ENCODE results near the gene ACVR2A.

The ACVR2A gene

DNA sequence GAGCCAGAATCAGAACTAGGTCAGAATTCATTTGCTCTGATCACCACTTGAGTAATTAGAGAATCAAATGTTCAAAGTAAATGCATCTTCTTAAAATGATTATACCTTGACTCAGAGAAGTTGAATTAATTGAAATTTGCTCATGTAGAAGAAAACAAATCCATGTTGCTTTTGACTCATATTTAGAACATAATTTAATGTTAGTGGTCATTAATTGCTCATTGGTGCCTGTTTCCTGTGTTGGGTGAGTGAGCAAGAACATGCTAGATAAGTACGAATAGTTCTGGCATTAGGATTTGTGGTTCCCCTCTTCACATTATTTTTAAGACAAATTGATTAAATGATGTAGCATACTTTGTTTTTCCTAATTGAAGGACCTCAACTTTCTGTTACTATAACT lies 19.0 kb downstream of the ACVR2A start:
- Histone ChIP-seq H3K9ac (ENCODE audit: low read length) (no peak overlapping the region), H2AFZ (ENCODE audit: low read depth, low read length) (no peak overlapping the region), H3K4me1 (ENCODE audit: low read length) (peaks cover 10% of the 10 kb centered on the region), H3K36me3 (replicated peaks; ENCODE audit: low read depth, low read length) (no peaks in the 10 kb centered on the region), H4K20me1 (ENCODE audit: insufficient read depth, low read length) (no peaks in the 10 kb centered on the region), H3K4me3 (ENCODE audit: low read length) (no peak overlapping the region), H3K79me2 (ENCODE audit: low read length) (no peaks in the 10 kb centered on the region), H3K27ac (ENCODE audit: low read length) (no peak overlapping the region), H3K4me2 (ENCODE audit: low read length) (no peak overlapping the region), H3K9me3 (ENCODE audit: insufficient read depth, low read length) (no peaks in the 10 kb centered on the region), H3K27me3 (ENCODE audit: low read depth, low read length) (no peaks in the 10 kb centered on the region)
- TF ChIP-seq CTCF (IDR thresholded peaks at IDR 0.05; ENCODE audit: low read depth, low read length), result no peak
- TF ChIP-seq EZH2phosphoT487 (IDR thresholded peaks at IDR 0.05; ENCODE audit: low read depth), result no peak

GRCh38 chr2:147865560-147865959 lies 20.7 kb downstream of the ACVR2A start:
- H3K27ac ChIP-seq (ENCODE audit: low read length), result no peak overlapping the region
- TF ChIP-seq EZH2phosphoT487 (IDR thresholded peaks at IDR 0.05; ENCODE audit: low read depth), result no peak
- TF ChIP-seq CTCF (IDR thresholded peaks at IDR 0.05; ENCODE audit: low read depth, low read length), result no peak
- H3K4me2 ChIP-seq (ENCODE audit: low read length), result no peak overlapping the region
- no peak overlapping the region for H3K9ac ChIP-seq (ENCODE audit: low read length)
- no peaks in the 10 kb centered on the region for H3K9me3 ChIP-seq (ENCODE audit: insufficient read depth, low read length)
- H3K79me2 ChIP-seq (ENCODE audit: low read length), result no peaks in the 10 kb centered on the region
- no peaks in the 10 kb centered on the region for H4K20me1 ChIP-seq (ENCODE audit: insufficient read depth, low read length)
- H2AFZ ChIP-seq (ENCODE audit: low read depth, low read length), result no peak overlapping the region
- no peaks in the 10 kb centered on the region for H3K27me3 ChIP-seq (ENCODE audit: low read depth, low read length)
- H3K4me1 ChIP-seq (ENCODE audit: low read length), result peaks cover 10% of the 10 kb centered on the region
- H3K36me3 ChIP-seq (replicated peaks; ENCODE audit: low read depth, low read length), result no peaks in the 10 kb centered on the region
- H3K4me3 ChIP-seq (ENCODE audit: low read length), result no peak overlapping the region

- Histone ChIP-seq H3K79me2 (ENCODE audit: low read length) (no peaks in the 10 kb centered on the region), H3K4me1 (ENCODE audit: low read length) (peaks cover 10% of the 10 kb centered on the region)
Observed at GRCh38 chr2:147867050-147867449, 22.2 kb downstream of the ACVR2A start.

DNA sequence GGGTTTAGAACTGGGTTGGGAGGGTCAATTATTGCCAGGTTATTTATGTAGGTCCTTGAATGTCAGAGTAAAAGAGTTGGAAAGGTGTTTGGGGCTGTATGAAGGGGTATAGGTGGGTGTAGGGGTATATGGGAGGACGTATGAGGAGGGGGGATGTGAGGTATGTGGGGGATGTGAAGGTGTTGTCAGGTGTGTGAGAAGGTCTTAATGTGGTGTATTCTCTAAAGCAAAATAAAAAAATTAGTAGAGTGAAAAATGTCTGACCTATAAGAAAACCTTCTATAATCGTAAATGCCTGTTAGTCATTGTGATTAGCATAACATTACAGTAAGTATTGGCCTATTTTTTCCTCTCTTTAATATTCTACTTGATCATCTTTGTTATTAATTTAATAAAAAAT lies 25.1 kb downstream of the ACVR2A start:
- Histone ChIP-seq H3K4me1 (ENCODE audit: low read length) (peaks cover 10% of the 10 kb centered on the region), H3K79me2 (ENCODE audit: low read length) (no peaks in the 10 kb centered on the region), H2AFZ (ENCODE audit: low read depth, low read length) (no peak overlapping the region), H3K27ac (ENCODE audit: low read length) (no peak overlapping the region), H3K9ac (ENCODE audit: low read length) (no peak overlapping the region), H3K9me3 (ENCODE audit: insufficient read depth, low read length) (no peaks in the 10 kb centered on the region), H3K36me3 (replicated peaks; ENCODE audit: low read depth, low read length) (no peaks in the 10 kb centered on the region), H3K27me3 (ENCODE audit: low read depth, low read length) (no peaks in the 10 kb centered on the region), H4K20me1 (ENCODE audit: insufficient read depth, low read length) (no peaks in the 10 kb centered on the region), H3K4me3 (ENCODE audit: low read length) (no peak overlapping the region), H3K4me2 (ENCODE audit: low read length) (no peak overlapping the region)
- TF ChIP-seq CTCF (IDR thresholded peaks at IDR 0.05; ENCODE audit: low read depth, low read length), result no peak
- no peak for TF ChIP-seq EZH2phosphoT487 (IDR thresholded peaks at IDR 0.05; ENCODE audit: low read depth)

More at GRCh38 chr2:147867050-147867449, 22.2 kb downstream of the ACVR2A start:
- Histone ChIP-seq H3K27me3 (ENCODE audit: low read depth, low read length) (no peaks in the 10 kb centered on the region), H3K27ac (ENCODE audit: low read length) (no peak overlapping the region), H3K4me2 (ENCODE audit: low read length) (no peak overlapping the region), H3K9ac (ENCODE audit: low read length) (no peak overlapping the region), H3K36me3 (replicated peaks; ENCODE audit: low read depth, low read length) (no peaks in the 10 kb centered on the region), H3K4me3 (ENCODE audit: low read length) (no peak overlapping the region), H3K9me3 (ENCODE audit: insufficient read depth, low read length) (no peaks in the 10 kb centered on the region), H4K20me1 (ENCODE audit: insufficient read depth, low read length) (no peaks in the 10 kb centered on the region), H2AFZ (ENCODE audit: low read depth, low read length) (no peak overlapping the region)
- no peak for TF ChIP-seq EZH2phosphoT487 (IDR thresholded peaks at IDR 0.05; ENCODE audit: low read depth)
- TF ChIP-seq CTCF (IDR thresholded peaks at IDR 0.05; ENCODE audit: low read depth, low read length), result no peak

Measured in OCI-LY3 (cell line).